HepG2 (cell line): ENCODE measurements around the gene SH2D5. TPM values are rescaled to one million over a fixed set of nuclear protein-coding genes. Genes with fewer than 3 reads are reported as not detected.
A peak's percentile ranks its signal among the peaks of the same experiment; 100 is the strongest.

Source experiments
- ATAC-seq: fragments of 200-7000 bp; cut with Tn5 transposase; 3 replicates; pipeline ENCODE4 v1.9.1; 2020; ENCODE audit warnings: mild to moderate bottlenecking, moderate library complexity
- BruUV-seq: library from RNA; stranded (reverse); fragments of 400-500 nt; replicated peaks from 2 replicates; lab custom pipeline; 2021; lab: Mats Ljungman, UMichigan
- CTCF ChIA-PET: fragments of 300-600 bp; formaldehyde crosslinking; extraction: SDS; loops from one replicate; lab custom pipeline; 2021; ENCODE audit warnings: low total read pairs, inconsistent platforms, low intra/inter-chr PET ratio; lab: Yijun Ruan, JAX
- POLR2A ChIA-PET: fragments of 350-600 bp; sonication (Branson Sonifier 250); formaldehyde crosslinking; loops from one replicate; lab custom pipeline; 2020; ENCODE audit warnings: antibody characterized with exemption, inconsistent platforms; lab: Yijun Ruan, JAX
- DNase-seq: peaks from one replicate; pipeline ENCODE4 v3.0.0-alpha.2; 2015; ENCODE audit warnings: low spot score
- FAIRE-seq: peaks from 3 replicates; lab custom pipeline; 2011; peaks lifted over from hg19 to GRCh38; lab: Jason Lieb, UNC
- H2AFZ ChIP-seq: one replicate; pipeline ENCODE4 v1.6.1; 2011; ENCODE audit warnings: low read length, inconsistent platforms
- H3K27ac ChIP-seq: fragments of 300-600 bp; 3 replicates; pipeline ENCODE4 v1.8.0; 2011; ENCODE audit warnings: mixed run types, mild to moderate bottlenecking, mixed read lengths, low read length, inconsistent platforms; ENCODE audit not compliant: insufficient read depth; ENCODE audit errors: extremely low read length
- H3K27me3 ChIP-seq, 2 experiments: fragments of 200-600 bp in 1 of 2; 2 replicates in 1 of 2; 3 replicates in 1 of 2; pipeline versions ENCODE4 v1.6.0 to v1.8.0; 2011; ENCODE audit warnings: low read length in 2 of 2, mild to moderate bottlenecking in 2 of 2, moderate library complexity in 2 of 2, inconsistent platforms in 1 of 2; ENCODE audit not compliant: insufficient read depth in 2 of 2, control insufficient read depth in 1 of 2
- H3K36me3 ChIP-seq, 2 experiments: fragments of 200-600 bp in 1 of 2; replicated peaks in 1 of 2; 2 replicates in 1 of 2; 3 replicates in 1 of 2; pipeline versions ENCODE4 v1.5.1 to v1.8.0; 2011; ENCODE audit warnings: low read length in 2 of 2, inconsistent platforms in 1 of 2; ENCODE audit not compliant: insufficient read depth in 2 of 2, control insufficient read depth in 1 of 2
- H3K4me1 ChIP-seq: 2 replicates; pipeline ENCODE4 v1.5.1; 2012; ENCODE audit warnings: low read length, inconsistent platforms; ENCODE audit not compliant: insufficient read depth
- H3K4me2 ChIP-seq: 2 replicates; pipeline ENCODE4 v1.6.0; 2011; ENCODE audit warnings: low read depth, low read length, inconsistent platforms
- H3K4me3 ChIP-seq, 3 experiments: fragments of 200-600 bp in 1 of 3; sonication (generic), shearing (Covaris generic) in 1 of 3; replicated peaks in 1 of 3; 2 replicates each; pipeline ENCODE4 v1.5.1; 2011 to 2016; ENCODE audit warnings: low read length in 3 of 3, inconsistent platforms in 2 of 3, low read depth in 2 of 3, mild to moderate bottlenecking in 2 of 3, control low read depth in 1 of 3, mixed read lengths in 1 of 3; ENCODE audit not compliant: insufficient read depth in 1 of 3
- H3K79me2 ChIP-seq: one replicate; pipeline ENCODE4 v1.6.1; 2011; ENCODE audit warnings: low read length, inconsistent platforms; ENCODE audit not compliant: insufficient read depth
- H3K9ac ChIP-seq: 2 replicates; pipeline ENCODE4 v1.6.0; 2011; ENCODE audit warnings: mild to moderate bottlenecking, low read depth, low read length, inconsistent platforms; ENCODE audit not compliant: insufficient read depth
- H3K9me3 ChIP-seq: 2 replicates; pipeline ENCODE4 v1.5.1; 2012; ENCODE audit warnings: mild to moderate bottlenecking, low read length
- H4K20me1 ChIP-seq: 2 replicates; pipeline ENCODE4 v1.6.0; 2011; ENCODE audit warnings: inconsistent platforms, mild to moderate bottlenecking, low read length, moderate library complexity; ENCODE audit not compliant: insufficient read depth
- WGBS: methylation state at CpG from one replicate; pipeline ENCODE4 v1.1.6; 2017; ENCODE audit warnings: low lambda C conversion rate; 5-methylcytosine and 5-hydroxymethylcytosine counted together
- in situ Hi-C: cut with HindIII; loops from 2 replicates; pipeline ENCODE4 v1.10.0; 2017; ENCODE audit warnings: low pct_unique_long_range_greater_than_20kb; ENCODE audit not compliant: extremely low pct_ligation_motif_present
- intact Hi-C: fragments of 100-400 bp; cut with micrococcal nuclease; formaldehyde crosslinking; loops from one replicate; pipeline ENCODE4 v1.10.0; 2022; ENCODE audit not compliant: unreplicated experiment
- polyA plus RNA-seq, 8 experiments: library from polyadenylated mRNA; depleted of rRNA in 3 of 8; stranded (reverse) in 7 of 8; unstranded in 1 of 8; fragments of >200 nt; fragmentation: Illumina TruSeq in 4 of 8; extraction: Trizol in 4 of 8; gene quantifications; 2 replicates each; pipeline versions ENCODE4 v1.2.1 to v1.2.3, GENCODE V29; 2011 to 2016; ENCODE audit warnings: low read depth in 4 of 8, missing spikeins in 1 of 8, mixed read lengths in 1 of 8; ENCODE audit not compliant: insufficient read depth in 1 of 8
- total RNA-seq, 5 experiments: library from RNA; depleted of rRNA; stranded (reverse); fragments of >200 nt; fragmentation: Illumina TruSeq; extraction: Trizol; gene quantifications; 2 replicates each; pipeline ENCODE4 v1.2.3, GENCODE V29; 2016; ENCODE audit warnings: low read depth in 1 of 5
- TF ChIP-seq, protein P1 (sequence below): sonication (generic); formaldehyde crosslinking; IDR thresholded peaks from 2 replicates; pipeline ENCODE4 v1.4.0; 2020; ENCODE audit warnings: missing genetic modification reagents
- TF ChIP-seq, protein P2 (sequence below), 2 experiments: sonication (generic) in 1 of 2; formaldehyde crosslinking in 1 of 2; IDR thresholded peaks; 2 replicates each; pipeline versions ENCODE4 v1.4.0 to v1.6.1; 2018 to 2020; ENCODE audit warnings: missing genetic modification reagents in 2 of 2, borderline replicate concordance in 1 of 2, low read depth in 1 of 2, mild to moderate bottlenecking in 1 of 2, missing biosample characterization in 1 of 2
- TF ChIP-seq, protein P3 (sequence below): sonication (generic); formaldehyde crosslinking; IDR thresholded peaks from 2 replicates; pipeline ENCODE4 v1.5.0; 2020; ENCODE audit warnings: mild to moderate bottlenecking, missing genetic modification reagents, moderate library complexity
- TF ChIP-seq, protein P4 (sequence below): sonication (generic); formaldehyde crosslinking; IDR thresholded peaks from 2 replicates; pipeline ENCODE4 v1.9.0; 2022; ENCODE audit warnings: low read depth, missing genetic modification reagents

Gene SH2D5
- total and polyA plus RNA-seq, 2 of the 13 experiments (the other 11 are each of a cell fraction or from before 2014, with no cell fraction given), result 1.2 to 3.4 TPM

DNA sequence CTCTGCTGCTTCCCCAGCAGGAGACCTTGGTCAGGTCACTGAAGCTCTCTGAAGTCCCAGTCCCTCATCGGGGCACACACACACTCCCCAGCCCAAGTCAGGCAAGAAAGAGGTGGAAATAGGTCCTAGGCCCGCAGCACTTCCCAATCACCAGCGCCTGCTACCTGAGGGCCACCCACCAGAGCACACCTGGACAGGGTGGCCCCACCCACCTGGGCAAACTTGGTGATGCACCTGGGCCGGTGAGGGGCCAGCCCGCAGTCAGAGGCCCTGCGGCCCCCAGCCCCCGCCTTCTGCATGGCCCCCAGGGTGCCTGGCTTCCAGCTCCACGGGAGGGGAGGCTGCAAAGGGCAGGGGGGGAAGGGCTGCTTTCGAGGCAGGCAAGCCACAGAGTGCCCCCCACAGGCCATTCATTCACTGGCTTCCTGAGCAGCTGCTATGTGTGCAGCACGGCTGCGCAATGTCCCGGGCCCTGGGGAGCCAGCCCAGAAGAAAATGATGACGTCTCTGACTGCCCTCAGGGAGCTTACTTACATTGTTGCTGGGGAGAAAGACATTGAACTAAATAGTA, 4.7 kb downstream of the SH2D5 start (continued):
- TF ChIP-seq, protein P1, sequence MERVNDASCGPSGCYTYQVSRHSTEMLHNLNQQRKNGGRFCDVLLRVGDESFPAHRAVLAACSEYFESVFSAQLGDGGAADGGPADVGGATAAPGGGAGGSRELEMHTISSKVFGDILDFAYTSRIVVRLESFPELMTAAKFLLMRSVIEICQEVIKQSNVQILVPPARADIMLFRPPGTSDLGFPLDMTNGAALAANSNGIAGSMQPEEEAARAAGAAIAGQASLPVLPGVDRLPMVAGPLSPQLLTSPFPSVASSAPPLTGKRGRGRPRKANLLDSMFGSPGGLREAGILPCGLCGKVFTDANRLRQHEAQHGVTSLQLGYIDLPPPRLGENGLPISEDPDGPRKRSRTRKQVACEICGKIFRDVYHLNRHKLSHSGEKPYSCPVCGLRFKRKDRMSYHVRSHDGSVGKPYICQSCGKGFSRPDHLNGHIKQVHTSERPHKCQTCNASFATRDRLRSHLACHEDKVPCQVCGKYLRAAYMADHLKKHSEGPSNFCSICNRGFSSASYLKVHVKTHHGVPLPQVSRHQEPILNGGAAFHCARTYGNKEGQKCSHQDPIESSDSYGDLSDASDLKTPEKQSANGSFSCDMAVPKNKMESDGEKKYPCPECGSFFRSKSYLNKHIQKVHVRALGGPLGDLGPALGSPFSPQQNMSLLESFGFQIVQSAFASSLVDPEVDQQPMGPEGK (CRISPR knock-in tag), result peak; percentile 23; the same call in 1 of the 2 replicates
- TF ChIP-seq, protein P2, sequence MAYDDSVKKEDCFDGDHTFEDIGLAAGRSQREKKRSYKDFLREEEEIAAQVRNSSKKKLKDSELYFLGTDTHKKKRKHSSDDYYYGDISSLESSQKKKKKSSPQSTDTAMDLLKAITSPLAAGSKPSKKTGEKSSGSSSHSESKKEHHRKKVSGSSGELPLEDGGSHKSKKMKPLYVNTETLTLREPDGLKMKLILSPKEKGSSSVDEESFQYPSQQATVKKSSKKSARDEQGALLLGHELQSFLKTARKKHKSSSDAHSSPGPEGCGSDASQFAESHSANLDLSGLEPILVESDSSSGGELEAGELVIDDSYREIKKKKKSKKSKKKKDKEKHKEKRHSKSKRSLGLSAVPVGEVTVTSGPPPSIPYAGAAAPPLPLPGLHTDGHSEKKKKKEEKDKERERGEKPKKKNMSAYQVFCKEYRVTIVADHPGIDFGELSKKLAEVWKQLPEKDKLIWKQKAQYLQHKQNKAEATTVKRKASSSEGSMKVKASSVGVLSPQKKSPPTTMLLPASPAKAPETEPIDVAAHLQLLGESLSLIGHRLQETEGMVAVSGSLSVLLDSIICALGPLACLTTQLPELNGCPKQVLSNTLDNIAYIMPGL (CRISPR knock-in tag; IDR thresholded peaks at IDR 0.05; ENCODE audit: borderline replicate concordance in 1 of 2, low read depth in 1 of 2), result no peak
- TF ChIP-seq, protein P3, sequence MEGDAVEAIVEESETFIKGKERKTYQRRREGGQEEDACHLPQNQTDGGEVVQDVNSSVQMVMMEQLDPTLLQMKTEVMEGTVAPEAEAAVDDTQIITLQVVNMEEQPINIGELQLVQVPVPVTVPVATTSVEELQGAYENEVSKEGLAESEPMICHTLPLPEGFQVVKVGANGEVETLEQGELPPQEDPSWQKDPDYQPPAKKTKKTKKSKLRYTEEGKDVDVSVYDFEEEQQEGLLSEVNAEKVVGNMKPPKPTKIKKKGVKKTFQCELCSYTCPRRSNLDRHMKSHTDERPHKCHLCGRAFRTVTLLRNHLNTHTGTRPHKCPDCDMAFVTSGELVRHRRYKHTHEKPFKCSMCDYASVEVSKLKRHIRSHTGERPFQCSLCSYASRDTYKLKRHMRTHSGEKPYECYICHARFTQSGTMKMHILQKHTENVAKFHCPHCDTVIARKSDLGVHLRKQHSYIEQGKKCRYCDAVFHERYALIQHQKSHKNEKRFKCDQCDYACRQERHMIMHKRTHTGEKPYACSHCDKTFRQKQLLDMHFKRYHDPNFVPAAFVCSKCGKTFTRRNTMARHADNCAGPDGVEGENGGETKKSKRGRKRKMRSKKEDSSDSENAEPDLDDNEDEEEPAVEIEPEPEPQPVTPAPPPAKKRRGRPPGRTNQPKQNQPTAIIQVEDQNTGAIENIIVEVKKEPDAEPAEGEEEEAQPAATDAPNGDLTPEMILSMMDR, result peak; percentile 63
- TF ChIP-seq, all 625 proteins: peak for 6

DNA sequence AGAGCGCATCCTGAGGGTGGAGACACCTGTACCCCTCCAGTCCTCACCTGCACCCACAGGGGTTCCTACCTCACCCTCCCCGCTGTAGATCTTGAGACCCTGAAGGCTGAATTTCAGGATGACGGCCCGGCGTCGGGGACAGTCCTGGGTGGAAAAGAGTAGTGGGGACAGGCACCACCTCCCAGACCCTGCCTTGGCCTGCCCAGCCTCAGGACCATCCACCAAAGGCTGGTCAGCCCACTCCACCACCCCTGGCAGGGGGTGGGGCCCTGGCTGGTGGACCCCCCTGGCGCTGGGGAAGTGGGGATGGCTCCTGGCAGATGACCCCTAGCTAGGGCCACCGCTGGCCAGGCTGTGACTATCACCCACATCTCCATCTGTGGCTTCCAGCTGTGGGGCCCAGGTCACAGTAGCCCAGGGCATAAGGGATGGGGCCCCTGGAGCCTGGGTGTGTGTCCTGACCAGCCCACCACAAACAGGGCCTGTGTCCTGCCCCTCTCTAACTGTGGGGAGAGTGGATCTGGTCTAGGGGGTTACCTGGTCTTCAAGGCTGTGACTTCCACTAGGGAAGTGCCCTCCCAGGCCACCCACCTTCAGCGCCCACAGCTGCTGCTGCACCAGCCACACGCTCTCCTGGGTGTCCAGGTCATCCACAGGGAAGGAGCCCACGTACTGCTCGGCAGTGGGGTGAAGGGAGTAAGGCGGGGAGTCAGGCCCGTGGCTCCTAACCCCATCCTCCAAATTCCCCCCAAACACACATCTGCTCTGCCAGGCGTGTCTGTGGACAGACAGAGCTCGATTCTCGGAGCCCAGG, 5.4 kb downstream of the SH2D5 start:
- 88% methylated on average over 3 of the region's 17 CpGs for WGBS
- Histone ChIP-seq H3K4me2 (no peak overlapping the region), H3K79me2 (no peaks in the 10 kb centered on the region), H2AFZ (no peak overlapping the region), H3K4me1 (peaks cover 36% of the 10 kb centered on the region), H3K27ac (no peak overlapping the region), H3K9ac (no peak overlapping the region), H4K20me1 (no peaks in the 10 kb centered on the region), H3K9me3 (no peaks in the 10 kb centered on the region), H3K4me3 (no peak overlapping the region), H3K36me3 (no peaks in the 10 kb centered on the region), H3K27me3 (peaks cover 5 to 16% of the 10 kb centered on the region in 2 experiments; a peak in 3 of 5 replicates)
- BruUV-seq, result no TSS peak
- DNase-seq (no peak), ATAC-seq (no peak), FAIRE-seq (no peak)
- CTCF ChIA-PET, result no interaction called here
- POLR2A ChIA-PET, result no interaction called here
- intact Hi-C loops, result no loop called here
- TF ChIP-seq, protein P4, sequence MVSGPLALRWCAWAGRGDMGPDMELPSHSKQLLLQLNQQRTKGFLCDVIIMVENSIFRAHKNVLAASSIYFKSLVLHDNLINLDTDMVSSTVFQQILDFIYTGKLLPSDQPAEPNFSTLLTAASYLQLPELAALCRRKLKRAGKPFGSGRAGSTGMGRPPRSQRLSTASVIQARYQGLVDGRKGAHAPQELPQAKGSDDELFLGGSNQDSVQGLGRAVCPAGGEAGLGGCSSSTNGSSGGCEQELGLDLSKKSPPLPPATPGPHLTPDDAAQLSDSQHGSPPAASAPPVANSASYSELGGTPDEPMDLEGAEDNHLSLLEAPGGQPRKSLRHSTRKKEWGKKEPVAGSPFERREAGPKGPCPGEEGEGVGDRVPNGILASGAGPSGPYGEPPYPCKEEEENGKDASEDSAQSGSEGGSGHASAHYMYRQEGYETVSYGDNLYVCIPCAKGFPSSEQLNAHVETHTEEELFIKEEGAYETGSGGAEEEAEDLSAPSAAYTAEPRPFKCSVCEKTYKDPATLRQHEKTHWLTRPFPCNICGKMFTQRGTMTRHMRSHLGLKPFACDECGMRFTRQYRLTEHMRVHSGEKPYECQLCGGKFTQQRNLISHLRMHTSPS (CRISPR knock-in tag), result no peak
- in situ Hi-C loops, result no loop called here
